GM10847 (cell line): ENCODE results near the gene BLACAT1.

Experiments
- POLR2A ChIP-seq: IDR thresholded peaks from 2 replicates; pipeline ENCODE4 v1.6.1; 2011; ENCODE audit not compliant: insufficient read length; ENCODE audit errors: extremely low read depth

The BLACAT1 gene

GRCh38 chr1:205473475-205473874 is 17.6 kb upstream of the BLACAT1 start:
- TF ChIP-seq POLR2A, result no peak

GRCh38 chr1:205472737-205473441 is 17.0 kb upstream of the BLACAT1 start:
- no peak for TF ChIP-seq POLR2A

- no peak for TF ChIP-seq POLR2A
Observed at GRCh38 chr1:205470131-205470530, 14.3 kb upstream of the BLACAT1 start.

- no peak for TF ChIP-seq POLR2A
Observed at GRCh38 chr1:205466595-205467220, 10.9 kb upstream of the BLACAT1 start.

GRCh38 chr1:205465392-205465791 is 9.5 kb upstream of the BLACAT1 start:
- no peak for TF ChIP-seq POLR2A

- TF ChIP-seq POLR2A, result no peak
Observed at GRCh38 chr1:205458777-205459566, 3.1 kb upstream of the BLACAT1 start.

GRCh38 chr1:205456868-205457745 is 1.3 kb upstream of the BLACAT1 start:
- no peak for TF ChIP-seq POLR2A

- no peak for TF ChIP-seq POLR2A
Observed at GRCh38 chr1:205456383-205456867, 580 bp upstream of the BLACAT1 start.

- no peak for TF ChIP-seq POLR2A
Observed at GRCh38 chr1:205454903-205455335, 926 bp downstream of the BLACAT1 start.

- no peak for TF ChIP-seq POLR2A
Observed at GRCh38 chr1:205453466-205453865, 2.4 kb downstream of the BLACAT1 start.

GRCh38 chr1:205452933-205453332 is 2.9 kb downstream of the BLACAT1 start:
- no peak for TF ChIP-seq POLR2A

GRCh38 chr1:205452364-205452763 is 3.5 kb downstream of the BLACAT1 start:
- TF ChIP-seq POLR2A, result no peak

- TF ChIP-seq POLR2A, result no peak
Observed at GRCh38 chr1:205451759-205452164, 4.1 kb downstream of the BLACAT1 start.

- TF ChIP-seq POLR2A, result no peak
Observed at GRCh38 chr1:205451202-205451601, 4.6 kb downstream of the BLACAT1 start.

GRCh38 chr1:205450448-205450847 is 5.4 kb downstream of the BLACAT1 start:
- TF ChIP-seq POLR2A, result no peak
